A549 (cell line): Measurements from ENCODE around the gene AQP10.

ENCODE experiments used
- BHLHE40 ChIP-seq: IDR thresholded peaks from 2 replicates; pipeline ENCODE4 v1.6.1; 2012; ENCODE audit warnings: low read depth, low read length, inconsistent platforms
- CEBPB ChIP-seq, 2 experiments: fragments of >200 bp in 1 of 2; sonication (Bioruptor Twin) in 1 of 2; formaldehyde crosslinking in 1 of 2; IDR thresholded peaks; 2 replicates each; pipeline ENCODE4 v1.6.1; 2012 to 2016
- CHD2 ChIP-seq: fragments of 150-350 bp; IDR thresholded peaks from 2 replicates; pipeline ENCODE4 v1.6.1; 2014; ENCODE audit warnings: low read length; ENCODE audit not compliant: partially characterized antibody
- CTCF ChIP-seq: fragments of >200 bp; sonication (Bioruptor Twin); formaldehyde crosslinking; IDR thresholded peaks from 3 replicates; pipeline ENCODE4 v1.5.1; 2016
- EP300 ChIP-seq, 2 experiments: fragments of >200 bp; sonication (Bioruptor Twin); formaldehyde crosslinking; IDR thresholded peaks; 2 replicates in 1 of 2; 3 replicates in 1 of 2; pipeline ENCODE4 v1.6.1; 2016 to 2017
- HDAC2 ChIP-seq: fragments of 200-600 bp; sonication (generic); IDR thresholded peaks from 2 replicates; pipeline ENCODE4 v1.6.1; 2016
- MAX ChIP-seq: IDR thresholded peaks from 2 replicates; pipeline ENCODE4 v1.6.1; 2012
- MYC ChIP-seq: IDR thresholded peaks from 2 replicates; pipeline ENCODE4 v1.6.1; 2012; ENCODE audit warnings: mild to moderate bottlenecking, inconsistent platforms, low read length, improper control_type of control experiment, borderline replicate concordance
- POLR2A ChIP-seq: IDR thresholded peaks from 2 replicates; pipeline ENCODE4 v1.6.1; 2012; ENCODE audit warnings: mild to moderate bottlenecking, low read length
- POLR2AphosphoS2 ChIP-seq: conservative IDR thresholded peaks from 2 replicates; pipeline ENCODE4 v1.6.1; 2012; ENCODE audit warnings: low read length, improper control_type of control experiment, inconsistent platforms
- RAD21 ChIP-seq, 2 experiments: fragments of >200 bp in 1 of 2; sonication (Bioruptor Twin) in 1 of 2; formaldehyde crosslinking in 1 of 2; IDR thresholded peaks in 1 of 2; conservative IDR thresholded peaks in 1 of 2; 2 replicates in 1 of 2; 3 replicates in 1 of 2; pipeline ENCODE4 v1.6.1; 2012 to 2018; ENCODE audit warnings: inconsistent platforms in 1 of 2
- REST ChIP-seq: fragments of 200-600 bp; sonication (generic); IDR thresholded peaks from 2 replicates; pipeline ENCODE4 v1.6.1; 2016; ENCODE audit warnings: antibody characterized with exemption, mild to moderate bottlenecking, moderate library complexity

- no peak for TF ChIP-seq CTCF
- no peak for TF ChIP-seq RAD21 (conservative IDR thresholded peaks at IDR 0.05 in 1 of 2, IDR thresholded peaks at IDR 0.05 in 1 of 2)
- no peak for TF ChIP-seq BHLHE40
- TF ChIP-seq CHD2, result no peak
- TF ChIP-seq POLR2A, result no peak
- no peak for TF ChIP-seq POLR2AphosphoS2
- no peak for TF ChIP-seq MAX
- TF ChIP-seq CEBPB (IDR thresholded peaks at IDR 0.05), result no peak
- TF ChIP-seq MYC, result no peak
- TF ChIP-seq HDAC2, result no peak
- no peak for TF ChIP-seq REST
- TF ChIP-seq EP300 (IDR thresholded peaks at IDR 0.05), result no peak
Measured at GRCh38 chr1:154324241-154324640, 3.3 kb downstream of the AQP10 start.
